CD4-positive, alpha-beta memory T cell (primary cell): ENCODE results near the gene BABAM2. TPM values are rescaled to one million over a fixed set of nuclear protein-coding genes. Genes with fewer than 3 reads are reported as not detected.

Source experiments
- CTCF ChIA-PET: fragments of 350-600 bp; sonication (Branson Sonifier 250); formaldehyde crosslinking; loops from one replicate; lab custom pipeline; 2021; ENCODE audit warnings: inconsistent platforms; ENCODE audit not compliant: partially characterized antibody; lab: Charles Lee
- POLR2A ChIA-PET: fragments of 350-600 bp; sonication (Branson Sonifier 250); formaldehyde crosslinking; loops from one replicate; lab custom pipeline; 2021; ENCODE audit not compliant: partially characterized antibody; lab: Charles Lee
- DNase-seq, 5 donors: peaks; one replicate each; pipeline versions ENCODE4 v3.0.0 to v3.0.0-alpha.2; 2020 to 2022; ENCODE audit warnings: mixed read lengths in 1 of 5
- H3K27ac ChIP-seq: one replicate; pipeline ENCODE4 v1.7.0; 2013; ENCODE audit warnings: low read depth, low read length
- H3K27me3 ChIP-seq: 2 replicates; pipeline ENCODE4 v1.7.0; 2013; ENCODE audit warnings: mild to moderate bottlenecking, low read length, moderate library complexity; ENCODE audit not compliant: insufficient read depth
- H3K36me3 ChIP-seq: 2 replicates; pipeline ENCODE4 v1.7.0; 2013; ENCODE audit warnings: mild to moderate bottlenecking, low read length, moderate library complexity; ENCODE audit not compliant: insufficient read depth
- H3K4me1 ChIP-seq: 2 replicates; pipeline ENCODE4 v1.7.0; 2013; ENCODE audit warnings: mild to moderate bottlenecking, low read length, moderate library complexity; ENCODE audit not compliant: insufficient read depth
- H3K4me3 ChIP-seq, 2 donors: one replicate each; pipeline ENCODE4 v1.7.0; 2013; ENCODE audit warnings: low read length in 2 of 2, mild to moderate bottlenecking in 1 of 2
- H3K9me3 ChIP-seq, 2 donors: one replicate each; pipeline ENCODE4 v1.7.0; 2013; ENCODE audit warnings: low read length in 2 of 2, control low read depth in 1 of 2; ENCODE audit not compliant: control insufficient read depth in 1 of 2
- H3K27ac Mint-ChIP-seq, 7 donors: one replicate each; pipeline ENCODE4 v1.8.0; 2020 to 2021; ENCODE audit warnings: mixed read lengths in 7 of 7, mild to moderate bottlenecking in 6 of 7, inconsistent platforms in 3 of 7, moderate library complexity in 3 of 7
- H3K27me3 Mint-ChIP-seq, 2 donors: one replicate each; pipeline ENCODE4 v1.8.0; 2020 to 2021; ENCODE audit warnings: mixed read lengths in 2 of 2
- H3K36me3 Mint-ChIP-seq, 2 donors: one replicate each; pipeline ENCODE4 v1.8.0; 2020 to 2021; ENCODE audit warnings: mixed read lengths in 2 of 2, inconsistent platforms in 1 of 2, mild to moderate bottlenecking in 1 of 2
- H3K4me1 Mint-ChIP-seq, 4 donors: one replicate each; pipeline ENCODE4 v1.8.0; 2020 to 2021; ENCODE audit warnings: mixed read lengths in 4 of 4, mild to moderate bottlenecking in 1 of 4
- H3K4me3 Mint-ChIP-seq, 8 donors: one replicate each; pipeline ENCODE4 v1.8.0; 2020 to 2021; ENCODE audit warnings: mixed read lengths in 8 of 8, mild to moderate bottlenecking in 7 of 8, moderate library complexity in 6 of 8, inconsistent platforms in 3 of 8
- H3K9me3 Mint-ChIP-seq, 8 donors: one replicate each; pipeline ENCODE4 v1.8.0; 2020 to 2021; ENCODE audit warnings: mixed read lengths in 8 of 8, mild to moderate bottlenecking in 5 of 8, inconsistent platforms in 3 of 8, moderate library complexity in 1 of 8
- intact Hi-C: fragments of 100-400 bp; cut with micrococcal nuclease; formaldehyde crosslinking; loops from one replicate; pipeline ENCODE4 v1.15.1; 2023
- polyA plus RNA-seq, 2 donors: library from polyadenylated mRNA; unstranded; fragments of 300-500 nt; fragmentation: Illumina TruSeq; gene quantifications; one replicate each; pipeline ENCODE4 v1.2.3, GENCODE V29; 2021
- total RNA-seq, 2 experiments: library from RNA; stranded (reverse); gene quantifications; one replicate each; pipeline ENCODE4 v1.2.3, GENCODE V29; 2021

BABAM2 gene
- total and polyA plus RNA-seq, 4 experiments from 2014 or later, result 37.3 to 60.1 (median 48.2) TPM

DNA sequence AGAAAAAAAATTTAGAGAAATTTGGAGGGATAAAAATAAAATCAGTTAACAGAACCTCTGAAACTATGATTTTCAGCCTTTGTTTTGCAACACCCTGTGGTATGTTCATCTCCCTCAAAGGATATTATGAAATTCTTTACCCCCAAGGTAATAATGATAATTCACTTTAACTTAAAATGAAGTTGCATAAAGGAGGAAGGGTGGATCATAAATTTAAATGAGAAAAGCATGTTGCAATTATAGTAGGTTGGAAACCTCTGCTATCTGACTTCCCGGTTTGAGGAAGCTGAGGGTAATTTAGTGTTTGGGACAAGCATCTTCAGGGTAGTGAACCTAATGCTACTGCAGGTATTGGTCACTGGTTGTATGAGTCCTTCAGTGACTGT, 102.9 kb downstream of the BABAM2 start:
- Mint-ChIP-seq H3K36me3 (peaks cover 17 to 51% of the 10 kb centered on the region in 2 donors), H3K4me1 (peaks cover 16 to 23% (median 21%) of the 10 kb centered on the region in 4 donors), H3K9me3 (peaks cover 0 to 3% (median 0%) of the 10 kb centered on the region in 8 donors), H3K27ac (no peak overlapping the region), H3K27me3 (no peaks in the 10 kb centered on the region), H3K4me3 (no peak overlapping the region)
- DNase-seq, result no peak
- H3K4me1 ChIP-seq, result peaks cover 12% of the 10 kb centered on the region
- H3K4me3 ChIP-seq, result no peak overlapping the region
- ChIA-PET CTCF (no interaction called here), POLR2A (no interaction called here)
- no peak overlapping the region for H3K27ac ChIP-seq
- H3K27me3 ChIP-seq, result no peaks in the 10 kb centered on the region
- H3K9me3 ChIP-seq, result no peaks in the 10 kb centered on the region
- intact Hi-C loops, result no loop called here
- no peaks in the 10 kb centered on the region for H3K36me3 ChIP-seq

DNA sequence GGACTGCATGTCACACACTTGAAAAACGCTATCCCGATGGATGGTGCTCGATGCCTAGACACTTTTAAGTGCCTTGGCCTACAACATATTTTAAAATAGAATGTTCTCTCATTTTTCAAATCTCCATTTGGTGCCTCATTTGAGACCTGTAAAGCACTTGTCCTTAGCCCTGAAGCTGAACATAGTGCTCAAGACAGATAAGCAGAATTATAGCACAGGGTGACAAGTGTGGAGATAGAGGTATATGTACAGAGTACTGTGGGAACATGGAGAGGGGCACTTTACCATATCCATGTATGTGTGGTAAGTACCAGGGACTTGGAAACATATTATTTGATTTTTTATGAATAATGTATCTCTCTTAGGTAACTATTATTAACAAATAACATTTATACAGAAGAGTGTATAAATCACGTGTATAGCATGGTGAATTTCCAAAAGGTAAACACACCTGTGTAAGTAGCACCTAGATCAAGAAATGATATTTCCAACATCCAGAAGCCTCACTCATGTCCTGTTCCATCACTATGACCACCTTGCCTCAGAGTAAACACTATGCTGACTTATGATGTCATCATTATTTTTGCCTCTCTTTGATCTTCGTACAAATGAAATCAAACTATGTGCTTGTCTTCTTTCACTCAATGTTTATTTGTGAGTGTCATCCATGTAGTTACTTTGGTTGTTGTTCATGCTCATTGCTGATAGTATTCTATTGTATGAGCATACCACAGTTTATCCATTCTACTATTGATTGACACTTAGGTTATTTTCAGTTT, 103.6 kb downstream of the BABAM2 start:
- Histone ChIP-seq H3K36me3 (no peaks in the 10 kb centered on the region), H3K4me1 (peaks cover 5% of the 10 kb centered on the region), H3K4me3 (no peak overlapping the region), H3K27me3 (no peaks in the 10 kb centered on the region), H3K9me3 (no peaks in the 10 kb centered on the region), H3K27ac (no peak overlapping the region)
- no peak overlapping the region for H3K4me3 Mint-ChIP-seq
- peaks cover 14 to 15% (median 15%) of the 10 kb centered on the region in 4 donors for H3K4me1 Mint-ChIP-seq
- H3K27me3 Mint-ChIP-seq, result no peaks in the 10 kb centered on the region
- CTCF ChIA-PET, result no interaction called here
- intact Hi-C loops, result no loop called here
- H3K9me3 Mint-ChIP-seq, result peaks cover 0 to 3% (median 0%) of the 10 kb centered on the region in 8 donors
- no peak for DNase-seq
- POLR2A ChIA-PET, result no interaction called here
- H3K36me3 Mint-ChIP-seq, result peaks cover 17 to 50% of the 10 kb centered on the region in 2 donors
- no peak overlapping the region for H3K27ac Mint-ChIP-seq

- DNase-seq, result no peak
- H3K4me3 ChIP-seq, result no peak overlapping the region
- H3K27ac ChIP-seq, result no peak overlapping the region
- Mint-ChIP-seq H3K4me1 (peaks cover 5 to 12% (median 10%) of the 10 kb centered on the region in 4 donors), H3K36me3 (peaks cover 14 to 37% of the 10 kb centered on the region in 2 donors), H3K9me3 (peaks cover 0 to 3% (median 0%) of the 10 kb centered on the region in 8 donors), H3K27me3 (no peaks in the 10 kb centered on the region), H3K4me3 (no peak overlapping the region), H3K27ac (no peak overlapping the region)
- ChIA-PET POLR2A (no interaction called here), CTCF (no interaction called here)
- no peaks in the 10 kb centered on the region for H3K27me3 ChIP-seq
- no peaks in the 10 kb centered on the region for H3K36me3 ChIP-seq
- no peaks in the 10 kb centered on the region for H3K9me3 ChIP-seq
- H3K4me1 ChIP-seq, result no peaks in the 10 kb centered on the region
- intact Hi-C loops, result no loop called here
Measured at GRCh38 chr2:27996156-27996922, 105.8 kb downstream of the BABAM2 start.

GRCh38 chr2:28000287-28000686, 109.8 kb downstream of the BABAM2 start:
- Histone ChIP-seq H3K27ac (no peak overlapping the region), H3K9me3 (no peaks in the 10 kb centered on the region), H3K4me3 (no peak overlapping the region), H3K4me1 (no peaks in the 10 kb centered on the region), H3K36me3 (no peaks in the 10 kb centered on the region), H3K27me3 (no peaks in the 10 kb centered on the region)
- Mint-ChIP-seq H3K36me3 (peaks cover 6 to 14% of the 10 kb centered on the region in 2 donors), H3K4me3 (no peak overlapping the region), H3K27me3 (no peaks in the 10 kb centered on the region), H3K27ac (no peak overlapping the region), H3K9me3 (peaks cover 0 to under 1% (median 0%) of the 10 kb centered on the region in 8 donors), H3K4me1 (peaks cover 3 to 10% (median 10%) of the 10 kb centered on the region in 4 donors)
- no peak for DNase-seq
- POLR2A ChIA-PET, result no interaction called here
- intact Hi-C loops, result no loop called here
- CTCF ChIA-PET, result no interaction called here

- POLR2A ChIA-PET, result no interaction called here
Measured at GRCh38 chr2:28002181-28002580, 111.7 kb downstream of the BABAM2 start.

GRCh38 chr2:28004086-28004485, 113.6 kb downstream of the BABAM2 start:
- DNase-seq, result no peak
- H3K27me3 ChIP-seq, result no peaks in the 10 kb centered on the region
- no peak overlapping the region for H3K4me3 Mint-ChIP-seq
- intact Hi-C loops, result no loop called here
- H3K27ac ChIP-seq, result no peak overlapping the region
- H3K4me1 ChIP-seq, result no peaks in the 10 kb centered on the region
- ChIA-PET CTCF (interaction anchor here (0.7 to 0.9 kb wide), 3 partner anchors 9 to 843 kb away, joined by 3 to 4 read pairs (median 4); no protein-coding TSS in a partner anchor), POLR2A (interaction anchor here (0.6 kb wide), 1 partner anchor 1285 kb away, joined by 4 read pairs; no protein-coding TSS in a partner anchor)
- peaks cover 2 to 9% of the 10 kb centered on the region in 2 donors for H3K36me3 Mint-ChIP-seq
- peak overlapping the region in 1 of 7 donors; percentile 59 for H3K27ac Mint-ChIP-seq
- peaks cover 3 to 10% (median 7%) of the 10 kb centered on the region in 4 donors for H3K4me1 Mint-ChIP-seq
- no peaks in the 10 kb centered on the region for H3K36me3 ChIP-seq
- no peaks in the 10 kb centered on the region for H3K9me3 Mint-ChIP-seq
- no peaks in the 10 kb centered on the region for H3K9me3 ChIP-seq
- no peak overlapping the region for H3K4me3 ChIP-seq
- no peaks in the 10 kb centered on the region for H3K27me3 Mint-ChIP-seq

More at GRCh38 chr2:28002181-28002580, 111.7 kb downstream of the BABAM2 start:
- Mint-ChIP-seq H3K36me3 (peaks cover 0 to 3% of the 10 kb centered on the region in 2 donors), H3K4me3 (no peak overlapping the region), H3K27me3 (no peaks in the 10 kb centered on the region), H3K9me3 (no peaks in the 10 kb centered on the region), H3K4me1 (peaks cover 3 to 10% (median 10%) of the 10 kb centered on the region in 4 donors), H3K27ac (no peak overlapping the region)
- intact Hi-C loops, result no loop called here
- Histone ChIP-seq H3K9me3 (no peaks in the 10 kb centered on the region), H3K27ac (no peak overlapping the region), H3K36me3 (no peaks in the 10 kb centered on the region), H3K4me1 (no peaks in the 10 kb centered on the region), H3K27me3 (no peaks in the 10 kb centered on the region), H3K4me3 (no peak overlapping the region)
- CTCF ChIA-PET, result no interaction called here
- no peak for DNase-seq

GRCh38 chr2:28009732-28010131, 119.2 kb downstream of the BABAM2 start:
- no peaks in the 10 kb centered on the region for H3K9me3 ChIP-seq
- H3K4me3 ChIP-seq, result no peak overlapping the region
- peaks cover 3 to 9% of the 10 kb centered on the region in 2 donors for H3K36me3 Mint-ChIP-seq
- intact Hi-C loops, result no loop called here
- no peaks in the 10 kb centered on the region for H3K9me3 Mint-ChIP-seq
- no peak for DNase-seq
- POLR2A ChIA-PET, result no interaction called here
- H3K4me1 ChIP-seq, result no peaks in the 10 kb centered on the region
- H3K27me3 ChIP-seq, result no peaks in the 10 kb centered on the region
- H3K4me3 Mint-ChIP-seq, result no peak overlapping the region
- no peak overlapping the region for H3K27ac ChIP-seq
- CTCF ChIA-PET, result no interaction called here
- H3K4me1 Mint-ChIP-seq, result peaks cover 0 to 2% (median 0%) of the 10 kb centered on the region in 4 donors
- peak overlapping the region in 2 of 7 donors; percentile 30 to 74 for H3K27ac Mint-ChIP-seq
- no peaks in the 10 kb centered on the region for H3K27me3 Mint-ChIP-seq
- no peaks in the 10 kb centered on the region for H3K36me3 ChIP-seq
